CD4-positive, alpha-beta memory T cell (primary cell): ENCODE measurements around the gene PFN3. TPM values are rescaled to one million over a fixed set of nuclear protein-coding genes. Genes with fewer than 3 reads are reported as not detected.

ENCODE experiments used
- CTCF ChIA-PET: fragments of 350-600 bp; sonication (Branson Sonifier 250); formaldehyde crosslinking; loops from one replicate; lab custom pipeline; 2021; ENCODE audit warnings: inconsistent platforms; ENCODE audit not compliant: partially characterized antibody; lab: Charles Lee
- POLR2A ChIA-PET: fragments of 350-600 bp; sonication (Branson Sonifier 250); formaldehyde crosslinking; loops from one replicate; lab custom pipeline; 2021; ENCODE audit not compliant: partially characterized antibody; lab: Charles Lee
- DNase-seq, 5 donors: peaks; one replicate each; pipeline versions ENCODE4 v3.0.0 to v3.0.0-alpha.2; 2020 to 2022; ENCODE audit warnings: mixed read lengths in 1 of 5
- H3K27ac ChIP-seq: one replicate; pipeline ENCODE4 v1.7.0; 2013; ENCODE audit warnings: low read depth, low read length
- H3K27me3 ChIP-seq: 2 replicates; pipeline ENCODE4 v1.7.0; 2013; ENCODE audit warnings: mild to moderate bottlenecking, low read length, moderate library complexity; ENCODE audit not compliant: insufficient read depth
- H3K36me3 ChIP-seq: 2 replicates; pipeline ENCODE4 v1.7.0; 2013; ENCODE audit warnings: mild to moderate bottlenecking, low read length, moderate library complexity; ENCODE audit not compliant: insufficient read depth
- H3K4me1 ChIP-seq: 2 replicates; pipeline ENCODE4 v1.7.0; 2013; ENCODE audit warnings: mild to moderate bottlenecking, low read length, moderate library complexity; ENCODE audit not compliant: insufficient read depth
- H3K4me3 ChIP-seq, 2 donors: one replicate each; pipeline ENCODE4 v1.7.0; 2013; ENCODE audit warnings: low read length in 2 of 2, mild to moderate bottlenecking in 1 of 2
- H3K9me3 ChIP-seq, 2 donors: one replicate each; pipeline ENCODE4 v1.7.0; 2013; ENCODE audit warnings: low read length in 2 of 2, control low read depth in 1 of 2; ENCODE audit not compliant: control insufficient read depth in 1 of 2
- H3K27ac Mint-ChIP-seq, 7 donors: one replicate each; pipeline ENCODE4 v1.8.0; 2020 to 2021; ENCODE audit warnings: mixed read lengths in 7 of 7, mild to moderate bottlenecking in 6 of 7, inconsistent platforms in 3 of 7, moderate library complexity in 3 of 7
- H3K27me3 Mint-ChIP-seq, 2 donors: one replicate each; pipeline ENCODE4 v1.8.0; 2020 to 2021; ENCODE audit warnings: mixed read lengths in 2 of 2
- H3K36me3 Mint-ChIP-seq, 2 donors: one replicate each; pipeline ENCODE4 v1.8.0; 2020 to 2021; ENCODE audit warnings: mixed read lengths in 2 of 2, inconsistent platforms in 1 of 2, mild to moderate bottlenecking in 1 of 2
- H3K4me1 Mint-ChIP-seq, 4 donors: one replicate each; pipeline ENCODE4 v1.8.0; 2020 to 2021; ENCODE audit warnings: mixed read lengths in 4 of 4, mild to moderate bottlenecking in 1 of 4
- H3K4me3 Mint-ChIP-seq, 8 donors: one replicate each; pipeline ENCODE4 v1.8.0; 2020 to 2021; ENCODE audit warnings: mixed read lengths in 8 of 8, mild to moderate bottlenecking in 7 of 8, moderate library complexity in 6 of 8, inconsistent platforms in 3 of 8
- H3K9me3 Mint-ChIP-seq, 8 donors: one replicate each; pipeline ENCODE4 v1.8.0; 2020 to 2021; ENCODE audit warnings: mixed read lengths in 8 of 8, mild to moderate bottlenecking in 5 of 8, inconsistent platforms in 3 of 8, moderate library complexity in 1 of 8
- intact Hi-C: fragments of 100-400 bp; cut with micrococcal nuclease; formaldehyde crosslinking; loops from one replicate; pipeline ENCODE4 v1.15.1; 2023
- polyA plus RNA-seq, 2 donors: library from polyadenylated mRNA; unstranded; fragments of 300-500 nt; fragmentation: Illumina TruSeq; gene quantifications; one replicate each; pipeline ENCODE4 v1.2.3, GENCODE V29; 2021
- total RNA-seq, 2 experiments: library from RNA; stranded (reverse); gene quantifications; one replicate each; pipeline ENCODE4 v1.2.3, GENCODE V29; 2021

The PFN3 gene
- total and polyA plus RNA-seq, 4 experiments from 2014 or later, result not detected

DNA sequence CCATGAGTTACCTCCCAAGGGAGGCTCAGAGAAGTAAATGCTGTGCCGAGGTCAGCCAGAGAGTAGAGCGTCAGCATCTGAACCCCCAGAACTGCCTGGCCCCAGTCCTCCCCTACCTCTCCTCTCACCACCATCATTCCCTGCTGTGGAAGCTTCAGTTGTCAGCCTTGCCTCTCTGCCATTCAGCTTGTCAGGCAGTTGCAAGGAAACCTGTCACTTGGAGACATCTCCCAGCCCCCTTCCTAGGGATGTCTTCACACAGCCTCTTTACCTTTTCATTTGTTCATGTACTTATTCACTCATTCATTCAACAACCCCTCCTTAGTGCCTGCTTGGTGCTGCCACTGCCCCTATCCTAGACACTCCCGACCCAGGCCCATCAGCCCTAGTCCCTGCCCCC, 40.6 kb downstream of the PFN3 start:
- Histone ChIP-seq H3K9me3 (no peaks in the 10 kb centered on the region), H3K4me3 (peak overlapping the region; percentile 22 to 92), H3K36me3 (no peaks in the 10 kb centered on the region), H3K4me1 (peaks cover 89% of the 10 kb centered on the region), H3K27me3 (no peaks in the 10 kb centered on the region), H3K27ac (peak overlapping the region; percentile 75)
- Mint-ChIP-seq H3K4me3 (peak overlapping the region; percentile 84 to 97 (median 90)), H3K4me1 (peaks cover 59 to 98% (median 77%) of the 10 kb centered on the region in 4 donors), H3K36me3 (peaks cover 7 to 40% of the 10 kb centered on the region in 2 donors), H3K27me3 (no peaks in the 10 kb centered on the region), H3K9me3 (peaks cover 0 to 3% (median under 1%) of the 10 kb centered on the region in 8 donors), H3K27ac (peak overlapping the region; percentile 89 to 96 (median 92))
- ChIA-PET CTCF (interaction anchor here (0.8 to 8.7 kb wide), 5 partner anchors 10 to 148 kb away, joined by 3 to 90 read pairs (median 14); no protein-coding TSS in a partner anchor), POLR2A (interaction anchor here (1.0 to 5.9 kb wide), 9 partner anchors 8 to 137 kb away, joined by 3 to 59 read pairs (median 8); partner anchors contain the start of genes LMAN2 and PDLIM7)
- peak in 1 of 5 donors; percentile 27 for DNase-seq
- intact Hi-C loops, result loop anchor here (5.0 kb wide), 3 partner anchors 32 to 58 kb away; partner anchors contain the start of genes PFN3, PRELID1 and RAB24

GRCh38 chr5:177359451-177359851, 41.0 kb downstream of the PFN3 start:
- peak in 1 of 5 donors; percentile 31 for DNase-seq
- intact Hi-C loops, result loop anchor here (5.0 kb wide), 1 partner anchor 33 kb away; no protein-coding TSS in a partner anchor
- POLR2A ChIA-PET, result interaction anchor here (1.1 to 5.9 kb wide), 11 partner anchors 8 to 138 kb away, joined by 3 to 59 read pairs (median 9); partner anchors contain the start of genes LMAN2 and PDLIM7
- Histone ChIP-seq H3K27me3 (no peaks in the 10 kb centered on the region), H3K9me3 (no peaks in the 10 kb centered on the region), H3K4me3 (peak overlapping the region; percentile 92 to 95), H3K4me1 (peaks cover 87% of the 10 kb centered on the region), H3K27ac (peak overlapping the region; percentile 75), H3K36me3 (no peaks in the 10 kb centered on the region)
- Mint-ChIP-seq H3K4me1 (peaks cover 58 to 98% (median 78%) of the 10 kb centered on the region in 4 donors), H3K4me3 (peak overlapping the region; percentile 84 to 97 (median 90)), H3K27ac (peak overlapping the region; percentile 89 to 96 (median 93)), H3K9me3 (peaks cover 0 to 3% (median under 1%) of the 10 kb centered on the region in 8 donors), H3K27me3 (no peaks in the 10 kb centered on the region), H3K36me3 (peaks cover 7 to 37% of the 10 kb centered on the region in 2 donors)
- CTCF ChIA-PET, result interaction anchor here (0.8 to 8.7 kb wide), 7 partner anchors 11 to 50 kb away, joined by 3 to 90 read pairs (median 11); no protein-coding TSS in a partner anchor

GRCh38 chr5:177358370-177358819, 42.1 kb downstream of the PFN3 start:
- Histone ChIP-seq H3K9me3 (no peaks in the 10 kb centered on the region), H3K4me1 (peaks cover 76% of the 10 kb centered on the region), H3K27me3 (no peaks in the 10 kb centered on the region), H3K27ac (peak overlapping the region; percentile 75), H3K4me3 (peak overlapping the region; percentile 92 to 95), H3K36me3 (no peaks in the 10 kb centered on the region)
- no peak for DNase-seq
- Mint-ChIP-seq H3K36me3 (peaks cover 7 to 33% of the 10 kb centered on the region in 2 donors), H3K4me3 (peak overlapping the region; percentile 84 to 97 (median 90)), H3K9me3 (peaks cover 0 to 3% (median under 1%) of the 10 kb centered on the region in 8 donors), H3K27me3 (no peaks in the 10 kb centered on the region), H3K27ac (peak overlapping the region; percentile 89 to 94 (median 93)), H3K4me1 (peaks cover 57 to 95% (median 74%) of the 10 kb centered on the region in 4 donors)
- intact Hi-C loops, result loop anchor here (5.0 kb wide), 1 partner anchor 34 kb away; no protein-coding TSS in a partner anchor
- ChIA-PET CTCF (interaction anchor here (1.1 to 8.7 kb wide), 10 partner anchors 12 to 97 kb away, joined by 3 to 90 read pairs (median 8); no protein-coding TSS in a partner anchor), POLR2A (interaction anchor here (0.5 to 4.9 kb wide), 18 partner anchors 7 to 372 kb away, joined by 3 to 43 read pairs (median 4); partner anchors contain the start of genes LMAN2, PDLIM7 and PRR7)

DNA sequence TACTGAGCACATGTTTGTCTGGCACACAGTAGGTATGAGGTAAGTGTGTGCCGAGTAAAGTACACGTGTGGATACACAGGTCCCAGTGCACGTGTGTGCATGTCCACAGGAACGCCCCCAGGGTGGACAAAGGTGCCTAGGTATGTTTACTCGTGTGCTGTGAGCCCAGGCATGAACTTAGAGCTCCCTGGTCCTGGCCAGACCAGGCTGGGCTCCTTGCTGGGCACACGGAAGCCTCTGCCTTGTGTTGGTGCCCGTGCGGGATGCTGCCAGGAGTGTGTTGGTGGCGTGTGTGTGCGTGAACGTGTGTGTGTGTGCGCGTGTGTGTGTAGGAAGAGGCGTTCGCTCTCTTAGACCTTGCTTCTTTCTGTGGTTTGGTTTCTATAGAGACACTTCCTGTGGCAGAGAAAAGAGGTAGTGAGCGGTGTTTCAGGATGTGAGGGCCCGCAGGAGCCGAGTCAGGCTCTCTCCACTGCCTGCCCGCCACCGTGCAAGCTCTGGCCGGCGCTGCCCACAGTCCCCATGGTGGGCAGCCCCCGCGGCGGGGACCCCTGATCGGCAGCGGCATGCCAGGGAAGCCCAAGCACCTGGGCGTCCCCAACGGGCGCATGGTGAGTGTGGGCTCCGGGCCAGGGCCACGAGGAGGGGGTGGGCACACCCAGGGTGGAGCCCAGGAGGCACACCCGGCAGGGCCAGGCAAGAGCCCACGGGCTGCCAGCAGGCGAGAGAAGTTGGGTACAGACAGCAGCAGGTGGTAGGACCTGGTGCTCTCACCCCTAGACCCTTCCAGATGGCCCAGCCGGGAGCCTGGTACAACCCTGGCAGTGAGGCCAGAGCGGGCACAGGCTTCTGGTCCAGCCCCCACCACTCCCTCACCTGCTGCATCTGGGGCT, 42.8 kb downstream of the PFN3 start, which contains the start of gene RGS14:
Gene RGS14, plus strand, starts transcription at position 466 of the 893 bp plus-strand sequence. Its CDS starts 101 bp downstream, at position 567.
- intact Hi-C loops, result loop anchor here (1.0 to 5.0 kb wide), 3 partner anchors 15 to 69 kb away; partner anchors contain the start of gene GRK6
- Mint-ChIP-seq H3K27ac (peak within 1 kb of the TSS; percentile 89 to 97 (median 97)), H3K4me1 (peaks cover 53 to 92% (median 73%) of the 10 kb centered on the region in 4 donors), H3K27me3 (no peaks in the 10 kb centered on the region), H3K36me3 (peaks cover 7 to 29% of the 10 kb centered on the region in 2 donors), H3K4me3 (peak within 1 kb of the TSS; percentile 84 to 97 (median 90)), H3K9me3 (peaks cover 0 to 3% (median under 1%) of the 10 kb centered on the region in 8 donors)
- CTCF ChIA-PET, result interaction anchor here (1.1 to 8.7 kb wide), 11 partner anchors 12 to 98 kb away, joined by 3 to 90 read pairs (median 7); partner anchors contain the start of gene SLC34A1
- Histone ChIP-seq H3K9me3 (no peaks in the 10 kb centered on the region), H3K4me1 (peaks cover 71% of the 10 kb centered on the region), H3K36me3 (no peaks in the 10 kb centered on the region), H3K27me3 (no peaks in the 10 kb centered on the region), H3K4me3 (peak within 1 kb of the TSS; percentile 92 to 95), H3K27ac (peak within 1 kb of the TSS; percentile 75)
- peak; percentile 85 to 91 (median 87) for DNase-seq
- POLR2A ChIA-PET, result interaction anchor here (0.5 to 4.9 kb wide), 16 partner anchors 9 to 371 kb away, joined by 3 to 43 read pairs (median 6); partner anchors contain the start of genes GRK6, MXD3 and PRR7

GRCh38 chr5:177357146-177357458, 43.4 kb downstream of the PFN3 start:
- no peaks in the 10 kb centered on the region for H3K9me3 ChIP-seq
- H3K4me1 ChIP-seq, result peaks cover 66% of the 10 kb centered on the region
- H3K9me3 Mint-ChIP-seq, result peaks cover 0 to 3% (median under 1%) of the 10 kb centered on the region in 8 donors
- ChIA-PET CTCF (interaction anchor here (1.1 to 8.7 kb wide), 10 partner anchors 13 to 98 kb away, joined by 3 to 90 read pairs (median 8); partner anchors contain the start of gene SLC34A1), POLR2A (interaction anchor here (0.6 to 4.9 kb wide), 13 partner anchors 8 to 98 kb away, joined by 3 to 43 read pairs (median 7); partner anchors contain the start of genes GRK6, MXD3 and PRR7)
- peak overlapping the region; percentile 84 to 97 (median 90) for H3K4me3 Mint-ChIP-seq
- peak overlapping the region; percentile 75 for H3K27ac ChIP-seq
- peak overlapping the region; percentile 4 to 92 for H3K4me3 ChIP-seq
- H3K36me3 ChIP-seq, result no peaks in the 10 kb centered on the region
- DNase-seq, result peak in 1 of 5 donors; percentile 46
- intact Hi-C loops, result loop anchor here (1.0 to 5.0 kb wide), 3 partner anchors 15 to 69 kb away; partner anchors contain the start of gene GRK6
- H3K27me3 Mint-ChIP-seq, result no peaks in the 10 kb centered on the region
- H3K36me3 Mint-ChIP-seq, result peaks cover 7 to 25% of the 10 kb centered on the region in 2 donors
- H3K27me3 ChIP-seq, result no peaks in the 10 kb centered on the region
- peaks cover 48 to 89% (median 69%) of the 10 kb centered on the region in 4 donors for H3K4me1 Mint-ChIP-seq
- H3K27ac Mint-ChIP-seq, result peak overlapping the region; percentile 89 to 97 (median 97)

DNA sequence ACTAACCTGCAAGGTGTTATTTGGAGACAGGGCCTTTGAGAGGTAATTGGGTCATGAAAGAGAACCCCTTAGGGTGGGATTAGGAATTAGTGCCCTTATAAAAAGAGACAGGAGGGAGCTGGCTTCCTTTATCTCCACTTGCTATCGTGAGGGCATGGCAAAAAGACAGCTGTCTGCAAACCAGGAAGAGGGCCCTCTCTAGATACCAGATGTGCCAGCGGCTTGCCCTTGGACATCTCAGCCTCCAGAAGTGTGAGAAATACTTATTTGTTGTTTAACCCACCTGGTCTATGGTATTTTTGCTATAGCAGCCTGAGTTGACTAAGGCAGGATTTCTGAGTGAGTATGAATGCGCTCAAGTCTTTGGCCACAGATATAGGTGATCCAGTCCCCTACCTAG, 43.7 kb downstream of the PFN3 start:
- POLR2A ChIA-PET, result interaction anchor here (0.6 to 4.9 kb wide), 13 partner anchors 11 to 98 kb away, joined by 3 to 43 read pairs (median 7); partner anchors contain the start of genes GRK6, MXD3 and PRR7
- H3K36me3 Mint-ChIP-seq, result peaks cover 7 to 21% of the 10 kb centered on the region in 2 donors
- Histone ChIP-seq H3K36me3 (no peaks in the 10 kb centered on the region), H3K9me3 (no peaks in the 10 kb centered on the region), H3K27ac (peak overlapping the region; percentile 75), H3K4me3 (peak overlapping the region in 1 of 2 donors; percentile 92), H3K4me1 (peaks cover 66% of the 10 kb centered on the region), H3K27me3 (no peaks in the 10 kb centered on the region)
- CTCF ChIA-PET, result interaction anchor here (1.1 to 8.7 kb wide), 7 partner anchors 13 to 99 kb away, joined by 3 to 90 read pairs (median 7); partner anchors contain the start of gene SLC34A1
- peaks cover 0 to 3% (median under 1%) of the 10 kb centered on the region in 8 donors for H3K9me3 Mint-ChIP-seq
- H3K27me3 Mint-ChIP-seq, result no peaks in the 10 kb centered on the region
- peak overlapping the region; percentile 89 to 97 (median 97) for H3K27ac Mint-ChIP-seq
- DNase-seq, result no peak
- H3K4me1 Mint-ChIP-seq, result peaks cover 44 to 89% (median 68%) of the 10 kb centered on the region in 4 donors
- peak overlapping the region; percentile 84 to 97 (median 90) for H3K4me3 Mint-ChIP-seq
- intact Hi-C loops, result loop anchor here (1.0 to 5.0 kb wide), 3 partner anchors 16 to 70 kb away; partner anchors contain the start of gene GRK6
